ENCODE data around the gene CRY1. TPM values are rescaled to one million over a fixed set of nuclear protein-coding genes. Genes with fewer than 3 reads are reported as not detected.

The CRY1 gene
- total and polyA plus RNA-seq, 2 of the 4 experiments (the other 2 are of a cell fraction): 5.9 to 9.9 TPM

DNA sequence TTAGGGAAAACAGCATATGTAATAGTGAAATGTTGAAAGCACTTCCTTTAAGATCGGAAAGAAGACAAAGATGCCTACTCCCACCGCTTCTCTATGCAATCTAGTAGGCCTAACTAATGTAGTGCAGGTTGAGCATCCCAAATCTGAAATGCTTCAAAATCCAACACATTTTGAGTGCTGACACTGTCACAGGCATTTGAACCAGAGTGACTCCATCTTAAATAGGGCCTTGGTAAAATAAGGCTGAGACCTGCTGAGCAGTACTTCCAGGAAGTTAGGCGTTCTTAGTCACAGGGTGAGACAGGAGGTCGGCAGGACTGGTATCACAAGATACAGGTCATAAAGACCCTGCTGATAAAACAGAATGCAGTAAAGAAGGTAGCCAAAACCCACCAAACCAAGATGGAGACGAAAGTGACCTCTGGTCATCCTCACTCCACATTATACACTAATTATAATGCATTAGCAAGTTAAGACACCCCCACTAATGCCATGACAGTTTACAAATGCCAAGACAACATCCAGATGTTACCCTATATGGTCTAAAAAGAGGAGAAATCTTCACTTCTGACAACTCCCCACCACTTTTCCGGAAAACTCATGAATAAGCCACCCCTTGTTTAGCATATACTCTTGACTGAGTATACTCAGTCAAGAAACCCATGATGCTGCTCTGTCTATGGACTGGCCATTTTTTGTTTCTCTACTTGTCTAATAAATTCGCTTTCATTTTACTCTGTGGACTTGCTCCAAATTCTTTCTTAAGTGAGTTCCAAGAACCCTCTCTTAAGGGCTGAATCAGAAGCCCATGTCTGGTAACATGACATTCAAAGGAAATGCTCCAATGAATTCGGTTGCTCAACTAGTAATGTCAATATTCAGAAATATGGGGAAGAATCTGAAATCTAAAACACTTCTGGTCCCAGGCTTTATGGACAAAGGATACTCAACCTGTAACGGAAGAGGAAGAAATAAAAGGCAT lies 59.3 kb downstream of the CRY1 start:
- CTCF ChIA-PET: no interaction called here
- no peak overlapping the region for H2AK5ac ChIP-seq (ENCODE audit: low read depth, low read length)
- DNase-seq: no peak

More for the DNA sequence above, 59.3 kb downstream of the CRY1 start:
- Histone ChIP-seq H4K8ac (ENCODE audit: low read depth in 2 of 2, low read length in 2 of 2) (no peak overlapping the region), H3K27me3 (ENCODE audit: control insufficient read depth, insufficient read depth, low read length) (no peaks in the 10 kb centered on the region), H2AFZ (replicated peaks; ENCODE audit: low read length, poor library complexity) (no peak overlapping the region), H2AK9ac (replicated peaks; ENCODE audit: low read depth, low read length, poor library complexity) (no peak overlapping the region), H3K4ac (ENCODE audit: low read depth, low read length) (no peak overlapping the region), H2BK20ac (ENCODE audit: low read depth, low read length) (no peak overlapping the region), H3K79me1 (ENCODE audit: low read depth in 1 of 2, low read length in 2 of 2) (peaks cover 15 to 21% of the 10 kb centered on the region in 2 experiments), H3K9me1 (ENCODE audit: insufficient read depth, low read length) (no peaks in the 10 kb centered on the region; the same call in 1 of the 2 replicates), H3K56ac (ENCODE audit: extremely low read depth, insufficient read depth, low read length) (no peak overlapping the region), H3K9me3 (ENCODE audit: control insufficient read depth, insufficient read depth, low read length) (no peaks in the 10 kb centered on the region), H3K36me3 (ENCODE audit: control insufficient read depth, insufficient read depth, low read length) (no peaks in the 10 kb centered on the region), H3K4me2 (ENCODE audit: low read depth, low read length) (no peak overlapping the region), H4K91ac (ENCODE audit: insufficient read depth, low read depth, low read length) (no peak overlapping the region), H2BK15ac (ENCODE audit: low read depth, low read length) (no peak overlapping the region), H3K9ac (ENCODE audit: low read depth, low read length) (no peak overlapping the region), H2BK120ac (ENCODE audit: low read depth, low read length) (no peak overlapping the region), H3K4me3 (ENCODE audit: insufficient read depth, low read depth, low read length) (no peak overlapping the region), H3K23ac (ENCODE audit: low read depth, low read length) (no peak overlapping the region), H3K14ac (replicated peaks; ENCODE audit: low read depth, low read length) (no peak overlapping the region), H2BK5ac (ENCODE audit: low read depth, low read length, poor library complexity, severe bottlenecking) (no peak overlapping the region), H3K4me1 (ENCODE audit: control insufficient read depth, insufficient read depth, low read length) (0 out of 2 replicates have a peak, but pooled peaks cover under 1% of the 10 kb centered on the region), H4K5ac (ENCODE audit: low read depth, low read length) (no peak overlapping the region), H3K27ac (ENCODE audit: insufficient read depth, low read length) (no peak overlapping the region), H4K20me1 (ENCODE audit: insufficient read depth, low read length) (peaks cover 6% of the 10 kb centered on the region; the same call in 1 of the 2 replicates), H3K18ac (ENCODE audit: low read depth, low read length) (no peak overlapping the region)
- in situ Hi-C loops (cut with MboI; ENCODE audit: low sequenced_read_pairs) (no loop called here), dilution Hi-C loops (cut with HindIII; ENCODE audit: low sequenced_read_pairs, unreplicated experiment) (no loop called here), intact Hi-C loops (cut with micrococcal nuclease) (no loop called here)
- no peak for TF ChIP-seq POLR2A (IDR thresholded peaks at IDR 0.05; ENCODE audit: low read depth, low read length)
- TF ChIP-seq, protein P1, sequence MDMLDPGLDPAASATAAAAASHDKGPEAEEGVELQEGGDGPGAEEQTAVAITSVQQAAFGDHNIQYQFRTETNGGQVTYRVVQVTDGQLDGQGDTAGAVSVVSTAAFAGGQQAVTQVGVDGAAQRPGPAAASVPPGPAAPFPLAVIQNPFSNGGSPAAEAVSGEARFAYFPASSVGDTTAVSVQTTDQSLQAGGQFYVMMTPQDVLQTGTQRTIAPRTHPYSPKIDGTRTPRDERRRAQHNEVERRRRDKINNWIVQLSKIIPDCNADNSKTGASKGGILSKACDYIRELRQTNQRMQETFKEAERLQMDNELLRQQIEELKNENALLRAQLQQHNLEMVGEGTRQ (IDR thresholded peaks at IDR 0.05; ENCODE audit: low read depth, low read length): no peak
- TF ChIP-seq, protein P2, sequence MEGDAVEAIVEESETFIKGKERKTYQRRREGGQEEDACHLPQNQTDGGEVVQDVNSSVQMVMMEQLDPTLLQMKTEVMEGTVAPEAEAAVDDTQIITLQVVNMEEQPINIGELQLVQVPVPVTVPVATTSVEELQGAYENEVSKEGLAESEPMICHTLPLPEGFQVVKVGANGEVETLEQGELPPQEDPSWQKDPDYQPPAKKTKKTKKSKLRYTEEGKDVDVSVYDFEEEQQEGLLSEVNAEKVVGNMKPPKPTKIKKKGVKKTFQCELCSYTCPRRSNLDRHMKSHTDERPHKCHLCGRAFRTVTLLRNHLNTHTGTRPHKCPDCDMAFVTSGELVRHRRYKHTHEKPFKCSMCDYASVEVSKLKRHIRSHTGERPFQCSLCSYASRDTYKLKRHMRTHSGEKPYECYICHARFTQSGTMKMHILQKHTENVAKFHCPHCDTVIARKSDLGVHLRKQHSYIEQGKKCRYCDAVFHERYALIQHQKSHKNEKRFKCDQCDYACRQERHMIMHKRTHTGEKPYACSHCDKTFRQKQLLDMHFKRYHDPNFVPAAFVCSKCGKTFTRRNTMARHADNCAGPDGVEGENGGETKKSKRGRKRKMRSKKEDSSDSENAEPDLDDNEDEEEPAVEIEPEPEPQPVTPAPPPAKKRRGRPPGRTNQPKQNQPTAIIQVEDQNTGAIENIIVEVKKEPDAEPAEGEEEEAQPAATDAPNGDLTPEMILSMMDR (conservative IDR thresholded peaks at IDR 0.05; ENCODE audit: low read depth, low read length): no peak
- TF ChIP-seq MAFK (IDR thresholded peaks at IDR 0.05; ENCODE audit: low read depth, low read length): no peak
- no peak for TF ChIP-seq RAD21 (IDR thresholded peaks at IDR 0.05; ENCODE audit: low read length)
- no peak for TF ChIP-seq RCOR1 (IDR thresholded peaks at IDR 0.05; ENCODE audit: insufficient replicate concordance, low read length)
- no peak for TF ChIP-seq BHLHE40 (IDR thresholded peaks at IDR 0.05; ENCODE audit: low read depth, low read length)
- TF ChIP-seq RFX5 (IDR thresholded peaks at IDR 0.05; ENCODE audit: low read depth, low read length): no peak
- no peak for TF ChIP-seq CHD1 (IDR thresholded peaks at IDR 0.05; ENCODE audit: low read depth, low read length)
- TF ChIP-seq, protein P3, sequence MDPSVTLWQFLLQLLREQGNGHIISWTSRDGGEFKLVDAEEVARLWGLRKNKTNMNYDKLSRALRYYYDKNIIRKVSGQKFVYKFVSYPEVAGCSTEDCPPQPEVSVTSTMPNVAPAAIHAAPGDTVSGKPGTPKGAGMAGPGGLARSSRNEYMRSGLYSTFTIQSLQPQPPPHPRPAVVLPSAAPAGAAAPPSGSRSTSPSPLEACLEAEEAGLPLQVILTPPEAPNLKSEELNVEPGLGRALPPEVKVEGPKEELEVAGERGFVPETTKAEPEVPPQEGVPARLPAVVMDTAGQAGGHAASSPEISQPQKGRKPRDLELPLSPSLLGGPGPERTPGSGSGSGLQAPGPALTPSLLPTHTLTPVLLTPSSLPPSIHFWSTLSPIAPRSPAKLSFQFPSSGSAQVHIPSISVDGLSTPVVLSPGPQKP (IDR thresholded peaks at IDR 0.05; ENCODE audit: borderline replicate concordance, low read depth, low read length): no peak
- no TSS peak for BruUV-seq (replicated peaks)
- no peak for ATAC-seq (ENCODE audit: low read depth)
- POLR2A ChIA-PET (ENCODE audit: unreplicated experiment): no interaction called here
- no CpG with 5 or more reads among the region's 9 CpGs for WGBS, 2 experiments (ENCODE audit: extremely low coverage in 2 of 2, insufficient read length in 1 of 2)

Data from IMR-90 (cell line).